GM23338 (cell line): Measurements from ENCODE around the gene SCIMP. TPM values are rescaled to one million over a fixed set of nuclear protein-coding genes. Genes with fewer than 3 reads are reported as not detected.

Experiments
- ATAC-seq: fragments of 200-7000 bp; cut with Tn5 transposase; 3 replicates; pipeline ENCODE4 v1.9.1; 2020
- DNase-seq: peaks from one replicate; pipeline ENCODE4 v3.0.0-alpha.2; 2015; ENCODE audit warnings: low spot score
- H2AFZ ChIP-seq: fragments of 200-600 bp; sonication (generic); 2 replicates; pipeline ENCODE4 v1.8.0; 2016; ENCODE audit warnings: antibody characterized with exemption, mild to moderate bottlenecking, moderate library complexity
- H3F3A ChIP-seq: fragments of 200-600 bp; sonication (generic); replicated peaks from 2 replicates; pipeline ENCODE4 v1.8.0; 2017; ENCODE audit warnings: antibody characterized with exemption, mixed run types, low read depth
- H3K27ac ChIP-seq: fragments of 200-600 bp; sonication (generic); 2 replicates; pipeline ENCODE4 v1.6.1; 2016; ENCODE audit warnings: low read depth
- H3K27me3 ChIP-seq: fragments of 200-600 bp; sonication (generic); 2 replicates; pipeline ENCODE4 v1.8.0; 2016; ENCODE audit warnings: mild to moderate bottlenecking, mixed run types, moderate library complexity; ENCODE audit not compliant: insufficient read depth
- H3K36me3 ChIP-seq: fragments of 200-600 bp; sonication (generic); 2 replicates; pipeline ENCODE4 v1.8.0; 2016; ENCODE audit warnings: mild to moderate bottlenecking; ENCODE audit not compliant: insufficient read depth
- H3K4me1 ChIP-seq: fragments of 200-600 bp; sonication (generic); 2 replicates; pipeline ENCODE4 v1.8.0; 2016; ENCODE audit warnings: mild to moderate bottlenecking, moderate library complexity; ENCODE audit not compliant: insufficient read depth
- H3K4me2 ChIP-seq: fragments of 200-600 bp; sonication (generic); 2 replicates; pipeline ENCODE4 v1.7.1; 2017; ENCODE audit warnings: mixed run types
- H3K4me3 ChIP-seq: fragments of 200-600 bp; sonication (generic); 2 replicates; pipeline ENCODE4 v1.6.1; 2016; ENCODE audit warnings: mixed run types
- H3K79me2 ChIP-seq: fragments of 200-600 bp; sonication (generic); replicated peaks from 2 replicates; pipeline ENCODE4 v1.8.0; 2017; ENCODE audit warnings: mild to moderate bottlenecking; ENCODE audit not compliant: insufficient read depth
- H3K9me2 ChIP-seq: fragments of 200-600 bp; sonication (generic); 2 replicates; pipeline ENCODE4 v1.8.0; 2017; ENCODE audit not compliant: insufficient read depth
- H4K20me1 ChIP-seq: fragments of 200-600 bp; sonication (generic); replicated peaks from 2 replicates; pipeline ENCODE4 v1.8.0; 2017; ENCODE audit warnings: mild to moderate bottlenecking; ENCODE audit not compliant: insufficient read depth
- H3K27ac Mint-ChIP-seq: 2 replicates; pipeline ENCODE4 v1.8.0; 2020; ENCODE audit warnings: inconsistent platforms, mild to moderate bottlenecking, moderate library complexity, mixed read lengths
- H3K27me3 Mint-ChIP-seq: 3 replicates; pipeline ENCODE4 v1.8.0; 2022; ENCODE audit warnings: low read depth, mild to moderate bottlenecking, moderate library complexity, mixed read lengths, inconsistent platforms; ENCODE audit not compliant: insufficient read depth, poor library complexity
- H3K36me3 Mint-ChIP-seq: 3 replicates; pipeline ENCODE4 v1.8.0; 2021; ENCODE audit warnings: low read depth, mild to moderate bottlenecking, inconsistent platforms, moderate library complexity, mixed read lengths
- H3K4me1 Mint-ChIP-seq: 3 replicates; pipeline ENCODE4 v1.8.0; 2020; ENCODE audit warnings: mild to moderate bottlenecking, inconsistent platforms, mixed read lengths
- H3K4me3 Mint-ChIP-seq: 3 replicates; pipeline ENCODE4 v1.8.0; 2021; ENCODE audit warnings: moderate library complexity, mild to moderate bottlenecking, inconsistent platforms, mixed read lengths
- H3K9me3 Mint-ChIP-seq: 3 replicates; pipeline ENCODE4 v1.8.0; 2020; ENCODE audit warnings: moderate library complexity, mild to moderate bottlenecking, inconsistent platforms, mixed read lengths
- CREB1 ChIP-seq: fragments of 250-450 bp; sonication (Bioruptor Pico); IDR thresholded peaks from 2 replicates; pipeline ENCODE4 v1.5.0; 2020; ENCODE audit warnings: low read depth, mild to moderate bottlenecking, moderate library complexity
- CTCF ChIP-seq, 2 experiments: fragments of 200-600 bp in 1 of 2; sonication (generic) in 1 of 2; conservative IDR thresholded peaks; 2 replicates each; pipeline versions ENCODE4 v1.5.1 to v1.6.1; 2016 to 2017; ENCODE audit warnings: antibody characterized with exemption in 2 of 2, low read depth in 2 of 2, mild to moderate bottlenecking in 2 of 2, moderate library complexity in 1 of 2
- EZH2 ChIP-seq: fragments of 200-600 bp; sonication (generic); IDR thresholded peaks from one replicate; pipeline ENCODE4 v1.8.0; 2017; ENCODE audit warnings: antibody characterized with exemption, mild to moderate bottlenecking, low read depth; ENCODE audit not compliant: unreplicated experiment
- EZH2phosphoT487 ChIP-seq: fragments of 200-600 bp; sonication (generic); IDR thresholded peaks from one replicate; pipeline ENCODE4 v1.8.1; 2018; ENCODE audit warnings: antibody characterized with exemption; ENCODE audit not compliant: unreplicated experiment
- JUNB ChIP-seq: IDR thresholded peaks from one replicate; pipeline ENCODE4 v1.6.1; 2016; ENCODE audit warnings: antibody characterized with exemption; ENCODE audit not compliant: unreplicated experiment
- POLR2AphosphoS5 ChIP-seq: IDR thresholded peaks from 2 replicates; pipeline ENCODE4 v1.6.1; 2016; ENCODE audit warnings: antibody characterized with exemption, low read depth
- REST ChIP-seq: IDR thresholded peaks from one replicate; pipeline ENCODE4 v1.6.1; 2018; ENCODE audit warnings: antibody characterized with exemption; ENCODE audit not compliant: unreplicated experiment
- STAT1 ChIP-seq: IDR thresholded peaks from one replicate; pipeline ENCODE4 v1.6.1; 2016; ENCODE audit warnings: antibody characterized with exemption; ENCODE audit not compliant: unreplicated experiment
- ZNF114 ChIP-seq: fragments of 250-450 bp; sonication (Bioruptor Pico); IDR thresholded peaks from 2 replicates; pipeline ENCODE4 v1.5.0; 2020; ENCODE audit warnings: mild to moderate bottlenecking, moderate library complexity
- ZNF331 ChIP-seq: fragments of 250-450 bp; sonication (Bioruptor Pico); IDR thresholded peaks from 2 replicates; pipeline ENCODE4 v1.5.0; 2020; ENCODE audit warnings: low read depth, mild to moderate bottlenecking, moderate library complexity
- ZNF462 ChIP-seq: fragments of 250-450 bp; sonication (Bioruptor Pico); IDR thresholded peaks from 2 replicates; pipeline ENCODE4 v1.5.0; 2020; ENCODE audit warnings: mild to moderate bottlenecking, moderate library complexity
- polyA plus RNA-seq: library from polyadenylated mRNA; unstranded; fragments of >200 nt; fragmentation: Nextera tagmentation; extraction: Ambion mirVana; gene quantifications from 2 replicates; pipeline ENCODE4 v1.2.1, GENCODE V29; 2016
- total RNA-seq: library from RNA; depleted of rRNA; stranded (reverse); fragments of >200 nt; shearing (Covaris generic); gene quantifications from 2 replicates; pipeline ENCODE4 v1.2.3, GENCODE V29; 2014
- TF ChIP-seq, protein P1 (sequence below): IDR thresholded peaks from 2 replicates; pipeline ENCODE4 v1.6.1; 2016; ENCODE audit warnings: antibody characterized with exemption

Gene SCIMP
- total and polyA plus RNA-seq, 2 experiments from 2014 or later: 0.36 TPM; not detected in 1

DNA sequence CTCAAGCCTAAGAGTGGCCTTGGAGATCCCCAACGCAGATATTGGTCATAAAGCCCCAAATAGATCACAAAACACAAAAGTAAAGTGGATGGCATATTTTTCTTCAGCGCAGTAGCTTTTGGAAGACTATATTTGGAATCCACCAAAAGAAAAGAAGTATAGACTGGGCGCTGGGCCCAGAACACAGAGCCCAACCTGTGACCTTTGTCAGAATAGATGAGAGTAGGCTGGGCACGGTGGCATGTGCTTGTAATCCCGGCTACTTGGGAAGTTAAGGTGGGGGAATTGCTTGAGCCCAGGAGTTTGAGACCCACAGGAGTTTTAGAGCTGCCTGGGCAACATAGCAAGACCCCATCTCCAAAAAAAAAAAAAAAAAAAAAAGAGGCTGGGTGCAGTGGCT lies 14.6 kb downstream of the SCIMP start (continued):
- TF ChIP-seq REST (no peak), ZNF331 (CRISPR knock-in tag) (no peak), STAT1 (no peak), CTCF (conservative IDR thresholded peaks at IDR 0.05; ENCODE audit: low read depth in 2 of 2) (no peak), JUNB (no peak), POLR2AphosphoS5 (no peak), EZH2phosphoT487 (no peak), CREB1 (CRISPR knock-in tag) (no peak)

DNA sequence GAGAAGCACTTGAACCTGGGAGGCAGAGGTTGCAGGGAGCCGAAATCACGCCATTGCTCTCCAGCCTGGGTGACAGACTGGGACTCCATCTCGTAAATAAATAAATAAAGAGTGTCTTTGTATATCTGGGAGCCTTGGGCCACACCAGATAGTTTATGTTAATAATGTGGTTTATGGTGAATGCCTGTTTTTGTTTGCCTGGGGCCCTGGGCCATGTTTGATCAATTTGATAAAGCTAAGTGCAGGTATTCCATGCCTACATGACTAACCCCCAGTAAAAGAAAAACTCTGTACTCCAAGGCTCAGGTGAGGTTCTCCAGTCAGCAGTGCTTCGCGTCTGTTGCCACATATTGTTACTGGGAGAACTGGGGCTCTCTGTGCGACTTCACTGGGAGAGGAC lies 15.1 kb downstream of the SCIMP start:
- Histone ChIP-seq H2AFZ (no peak overlapping the region), H3K4me1 (no peaks in the 10 kb centered on the region), H3K4me3 (no peak overlapping the region), H3K79me2 (no peaks in the 10 kb centered on the region), H3K4me2 (no peak overlapping the region), H3K9me2 (no peaks in the 10 kb centered on the region), H3K36me3 (no peaks in the 10 kb centered on the region), H3F3A (no peaks in the 10 kb centered on the region), H3K27ac (no peak overlapping the region), H3K27me3 (no peaks in the 10 kb centered on the region), H4K20me1 (no peaks in the 10 kb centered on the region)
- ATAC-seq (no peak), DNase-seq (no peak)
- Mint-ChIP-seq H3K27me3 (peaks cover 2% of the 10 kb centered on the region), H3K4me3 (no peak overlapping the region), H3K4me1 (no peaks in the 10 kb centered on the region), H3K9me3 (no peaks in the 10 kb centered on the region), H3K27ac (no peak overlapping the region), H3K36me3 (no peaks in the 10 kb centered on the region)
- no peak for TF ChIP-seq POLR2AphosphoS5
- TF ChIP-seq ZNF331 (CRISPR knock-in tag): no peak
- no peak for TF ChIP-seq EZH2phosphoT487
- no peak for TF ChIP-seq ZNF462 (CRISPR knock-in tag)
- TF ChIP-seq STAT1: no peak
- no peak for TF ChIP-seq JUNB
- TF ChIP-seq ZNF114 (CRISPR knock-in tag): no peak
- TF ChIP-seq EZH2: no peak
- TF ChIP-seq, protein P1, sequence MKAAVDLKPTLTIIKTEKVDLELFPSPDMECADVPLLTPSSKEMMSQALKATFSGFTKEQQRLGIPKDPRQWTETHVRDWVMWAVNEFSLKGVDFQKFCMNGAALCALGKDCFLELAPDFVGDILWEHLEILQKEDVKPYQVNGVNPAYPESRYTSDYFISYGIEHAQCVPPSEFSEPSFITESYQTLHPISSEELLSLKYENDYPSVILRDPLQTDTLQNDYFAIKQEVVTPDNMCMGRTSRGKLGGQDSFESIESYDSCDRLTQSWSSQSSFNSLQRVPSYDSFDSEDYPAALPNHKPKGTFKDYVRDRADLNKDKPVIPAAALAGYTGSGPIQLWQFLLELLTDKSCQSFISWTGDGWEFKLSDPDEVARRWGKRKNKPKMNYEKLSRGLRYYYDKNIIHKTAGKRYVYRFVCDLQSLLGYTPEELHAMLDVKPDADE: no peak
- no peak for TF ChIP-seq CREB1 (CRISPR knock-in tag)
